GM18511 (cell line): ENCODE results near the gene KCNS1.

ENCODE experiments used
- ATAC-seq: cut with Tn5 transposase; IDR thresholded peaks from one replicate; pipeline ENCODE4 v1.9.1; 2021; ENCODE audit warnings: mild to moderate bottlenecking, moderate library complexity; ENCODE audit not compliant: unreplicated experiment

KCNS1 gene

GRCh38 chr20:45111285-45111684, 10.4 kb upstream of the KCNS1 start:
- ATAC-seq = no peak

- no peak for ATAC-seq
Measured at GRCh38 chr20:45110301-45110700, 9.4 kb upstream of the KCNS1 start.

- ATAC-seq = no peak
Measured at GRCh38 chr20:45109634-45110033, 8.7 kb upstream of the KCNS1 start.

GRCh38 chr20:45105317-45105716, 4.4 kb upstream of the KCNS1 start:
- no peak for ATAC-seq

GRCh38 chr20:45104786-45105185, 3.9 kb upstream of the KCNS1 start:
- ATAC-seq = no peak

GRCh38 chr20:45103072-45103471, 2.1 kb upstream of the KCNS1 start:
- no peak for ATAC-seq

GRCh38 chr20:45101333-45101850, 465 bp upstream of the KCNS1 start:
- no peak for ATAC-seq

GRCh38 chr20:45098103-45098773, 2.7 kb downstream of the KCNS1 start:
- no peak for ATAC-seq

GRCh38 chr20:45097485-45098102, 3.3 kb downstream of the KCNS1 start:
- no peak for ATAC-seq

GRCh38 chr20:45096781-45097180, 4.1 kb downstream of the KCNS1 start:
- no peak for ATAC-seq

- ATAC-seq = no peak
Measured at GRCh38 chr20:45095805-45096238, 5.1 kb downstream of the KCNS1 start.

GRCh38 chr20:45094864-45095574, 5.9 kb downstream of the KCNS1 start:
- ATAC-seq = no peak

- ATAC-seq = no peak
Measured at GRCh38 chr20:45094201-45094600, 6.7 kb downstream of the KCNS1 start.

- no peak for ATAC-seq
Measured at GRCh38 chr20:45092898-45093297, 8.0 kb downstream of the KCNS1 start.

- ATAC-seq = no peak
Measured at GRCh38 chr20:45091366-45091765, 9.6 kb downstream of the KCNS1 start.

- no peak for ATAC-seq
Measured at GRCh38 chr20:45090481-45090880, 10.4 kb downstream of the KCNS1 start.

- ATAC-seq = no peak
Measured at GRCh38 chr20:45088247-45088646, 12.7 kb downstream of the KCNS1 start.

GRCh38 chr20:45087814-45088213, 13.1 kb downstream of the KCNS1 start:
- ATAC-seq = no peak

GRCh38 chr20:45087097-45087790, 13.7 kb downstream of the KCNS1 start:
- ATAC-seq = no peak

GRCh38 chr20:45085867-45086266, 15.1 kb downstream of the KCNS1 start:
- ATAC-seq = no peak

GRCh38 chr20:45085289-45085688, 15.6 kb downstream of the KCNS1 start:
- no peak for ATAC-seq
